H9 (cell line): ENCODE data around the gene CCDC122. TPM values are rescaled to one million over a fixed set of nuclear protein-coding genes. Genes with fewer than 3 reads are reported as not detected.

Source experiments
- DNase-seq: peaks from one replicate; pipeline ENCODE4 v3.0.0-alpha.2; 2017
- H2AFZ ChIP-seq: one replicate; pipeline ENCODE4 v1.6.1; 2013; ENCODE audit warnings: mild to moderate bottlenecking, low read length, control low read depth, moderate library complexity
- H2AK5ac ChIP-seq: 2 replicates; pipeline ENCODE4 v1.6.1; 2013; ENCODE audit warnings: low read length, control low read depth, mixed read lengths; ENCODE audit not compliant: insufficient read length
- H2BK120ac ChIP-seq: one replicate; pipeline ENCODE4 v1.6.1; 2013; ENCODE audit warnings: low read depth, mild to moderate bottlenecking, low read length, control low read depth, inconsistent platforms; ENCODE audit not compliant: poor library complexity, severe bottlenecking
- H2BK12ac ChIP-seq: 2 replicates; pipeline ENCODE4 v1.6.1; 2013; ENCODE audit warnings: low read length, control low read depth, mixed read lengths, low read depth; ENCODE audit not compliant: insufficient read length
- H2BK15ac ChIP-seq: 2 replicates; pipeline ENCODE4 v1.6.1; 2013; ENCODE audit warnings: low read depth, low read length, control low read depth
- H2BK20ac ChIP-seq: one replicate; pipeline ENCODE4 v1.6.1; 2013; ENCODE audit warnings: low read depth, mild to moderate bottlenecking, low read length, control low read depth, inconsistent platforms; ENCODE audit not compliant: poor library complexity, severe bottlenecking
- H2BK5ac ChIP-seq: 2 replicates; pipeline ENCODE4 v1.6.1; 2013; ENCODE audit warnings: low read length, control low read depth, mixed read lengths; ENCODE audit not compliant: insufficient read length
- H3K14ac ChIP-seq: 2 replicates; pipeline ENCODE4 v1.6.1; 2013; ENCODE audit warnings: low read length, control low read depth; ENCODE audit not compliant: insufficient read depth
- H3K18ac ChIP-seq: 2 replicates; pipeline ENCODE4 v1.6.1; 2013; ENCODE audit warnings: low read depth, mild to moderate bottlenecking, mixed read lengths, low read length, control low read depth; ENCODE audit not compliant: insufficient read length
- H3K23ac ChIP-seq: 2 replicates; pipeline ENCODE4 v1.6.1; 2013; ENCODE audit warnings: low read length, control low read depth, mixed read lengths, low read depth; ENCODE audit not compliant: insufficient read length
- H3K23me2 ChIP-seq: 2 replicates; pipeline ENCODE4 v1.6.1; 2013; ENCODE audit warnings: low read depth, mild to moderate bottlenecking, mixed read lengths, low read length, control low read depth; ENCODE audit not compliant: insufficient read length, poor library complexity, severe bottlenecking
- H3K27ac ChIP-seq: 2 replicates; pipeline ENCODE4 v1.5.1; 2013; ENCODE audit warnings: low read length, control low read depth, mixed read lengths, low read depth; ENCODE audit not compliant: insufficient read length
- H3K27me3 ChIP-seq: 2 replicates; pipeline ENCODE4 v1.6.1; 2013; ENCODE audit warnings: low read length, control low read depth, inconsistent platforms; ENCODE audit not compliant: insufficient read depth
- H3K4ac ChIP-seq: 2 replicates; pipeline ENCODE4 v1.6.1; 2013; ENCODE audit warnings: low read depth, mild to moderate bottlenecking, control low read depth, inconsistent platforms, low read length, moderate library complexity
- H3K4me1 ChIP-seq: 2 replicates; pipeline ENCODE4 v1.6.1; 2013; ENCODE audit warnings: low read length, control low read depth, inconsistent platforms; ENCODE audit not compliant: insufficient read depth
- H3K4me2 ChIP-seq: 2 replicates; pipeline ENCODE4 v1.6.1; 2013; ENCODE audit warnings: low read length, control low read depth, mixed read lengths; ENCODE audit not compliant: insufficient read length, insufficient read depth
- H3K56ac ChIP-seq: 2 replicates; pipeline ENCODE4 v1.6.1; 2013; ENCODE audit warnings: low read depth, mild to moderate bottlenecking, mixed read lengths, low read length, control low read depth; ENCODE audit not compliant: insufficient read length
- H3K79me1 ChIP-seq: 2 replicates; pipeline ENCODE4 v1.6.1; 2013; ENCODE audit warnings: low read depth, mild to moderate bottlenecking, moderate library complexity, low read length, control low read depth, inconsistent platforms; ENCODE audit not compliant: insufficient read depth, poor library complexity, severe bottlenecking
- H3K79me2 ChIP-seq: 2 replicates; pipeline ENCODE4 v1.6.1; 2013; ENCODE audit warnings: low read length, control low read depth, inconsistent platforms; ENCODE audit not compliant: insufficient read depth
- H3K9ac ChIP-seq: 2 replicates; pipeline ENCODE4 v1.6.1; 2013; ENCODE audit warnings: low read length, control low read depth, mixed read lengths; ENCODE audit not compliant: insufficient read length; ENCODE audit errors: extremely low read depth
- H3K9me3 ChIP-seq: one replicate; pipeline ENCODE4 v1.6.1; 2013; ENCODE audit warnings: low read depth, low read length, inconsistent platforms; ENCODE audit not compliant: control insufficient read depth
- H3T11ph ChIP-seq: one replicate; pipeline ENCODE4 v1.6.1; 2013; ENCODE audit warnings: mild to moderate bottlenecking, low read length, control low read depth, inconsistent platforms
- H4K20me1 ChIP-seq: one replicate; pipeline ENCODE4 v1.6.1; 2013; ENCODE audit not compliant: control insufficient read depth, insufficient read length, insufficient read depth
- H4K5ac ChIP-seq: 2 replicates; pipeline ENCODE4 v1.6.1; 2013; ENCODE audit warnings: low read depth, mild to moderate bottlenecking, mixed read lengths, low read length, control low read depth; ENCODE audit not compliant: insufficient read length
- H4K8ac ChIP-seq: replicated peaks from 2 replicates; pipeline ENCODE4 v1.6.1; 2013; ENCODE audit warnings: low read length, control low read depth, mixed read lengths, low read depth; ENCODE audit not compliant: insufficient read length
- H4K91ac ChIP-seq: 2 replicates; pipeline ENCODE4 v1.6.1; 2013; ENCODE audit warnings: low read depth, mild to moderate bottlenecking, moderate library complexity, mixed read lengths, low read length, control low read depth; ENCODE audit not compliant: insufficient read length
- H3K27ac Mint-ChIP-seq, 3 experiments: 2 replicates in 2 of 3; 3 replicates in 1 of 3; pipeline ENCODE4 v1.8.0; 2020 to 2021; ENCODE audit warnings: mixed read lengths in 3 of 3, mild to moderate bottlenecking in 1 of 3, moderate library complexity in 1 of 3
- H3K27me3 Mint-ChIP-seq: 2 replicates; pipeline ENCODE4 v1.8.0; 2021; ENCODE audit warnings: low read depth, mild to moderate bottlenecking, moderate library complexity, mixed read lengths
- H3K36me3 Mint-ChIP-seq, 3 experiments: 2 replicates in 2 of 3; 3 replicates in 1 of 3; pipeline ENCODE4 v1.8.0; 2020 to 2021; ENCODE audit warnings: low read depth in 3 of 3, mixed read lengths in 3 of 3; ENCODE audit not compliant: insufficient read depth in 1 of 3
- H3K4me1 Mint-ChIP-seq, 2 experiments: 2 replicates each; pipeline ENCODE4 v1.8.0; 2020; ENCODE audit warnings: mixed read lengths in 2 of 2
- H3K4me3 Mint-ChIP-seq, 2 experiments: 2 replicates in 1 of 2; 3 replicates in 1 of 2; pipeline ENCODE4 v1.8.0; 2020 to 2021; ENCODE audit warnings: mild to moderate bottlenecking in 2 of 2, mixed read lengths in 2 of 2, moderate library complexity in 1 of 2
- H3K9me3 Mint-ChIP-seq, 2 experiments: 2 replicates in 1 of 2; 3 replicates in 1 of 2; pipeline ENCODE4 v1.8.0; 2020; ENCODE audit warnings: mild to moderate bottlenecking in 2 of 2, mixed read lengths in 2 of 2, moderate library complexity in 1 of 2
- WGBS: extraction: QIAGEN DNeasy Blood & Tissue Kit; methylation state at CpG from one replicate; pipeline ENCODE4 v1.1.7; 2013; ENCODE audit warnings: missing lambda C conversion rate, low lambda C conversion rate, mixed read lengths; ENCODE audit not compliant: insufficient read length; ENCODE audit errors: extremely low coverage; 5-methylcytosine and 5-hydroxymethylcytosine counted together
- total RNA-seq: library from RNA; stranded (reverse); gene quantifications from 2 replicates; pipeline ENCODE4 v1.2.1, GENCODE V29; 2021
- TF ChIP-seq, protein P1 (sequence below): fragments of 200-600 bp; sonication (generic); conservative IDR thresholded peaks from 3 replicates; pipeline ENCODE4 v1.8.0; 2021; ENCODE audit warnings: antibody characterized with exemption, mild to moderate bottlenecking

The CCDC122 gene
- total RNA-seq, 1 experiment from 2014 or later, result 5.6 TPM

GRCh38 chr13:43850873-43851272 lies 28.7 kb downstream of the CCDC122 start:
- Histone ChIP-seq H2BK120ac (no peak overlapping the region), H3K79me2 (no peaks in the 10 kb centered on the region), H2AK5ac (no peak overlapping the region), H3K27ac (no peak overlapping the region), H3K23ac (no peak overlapping the region), H3K4me1 (no peaks in the 10 kb centered on the region), H3K9ac (no peak overlapping the region), H3T11ph (no peak overlapping the region), H3K4me2 (no peak overlapping the region), H2AFZ (no peak overlapping the region), H2BK15ac (no peak overlapping the region), H3K23me2 (no peaks in the 10 kb centered on the region), H4K91ac (no peak overlapping the region), H4K20me1 (no peaks in the 10 kb centered on the region), H3K4ac (no peak overlapping the region), H3K27me3 (no peaks in the 10 kb centered on the region), H3K56ac (no peak overlapping the region), H2BK5ac (no peak overlapping the region), H3K18ac (no peak overlapping the region), H2BK20ac (no peak overlapping the region), H3K9me3 (peaks cover 5% of the 10 kb centered on the region), H2BK12ac (no peak overlapping the region), H3K14ac (no peak overlapping the region), H3K79me1 (no peaks in the 10 kb centered on the region), H4K5ac (no peak overlapping the region), H4K8ac (no peak overlapping the region)
- Mint-ChIP-seq H3K27ac (no peak overlapping the region), H3K9me3 (peaks cover 51 to 55% of the 10 kb centered on the region in 2 experiments), H3K4me1 (no peaks in the 10 kb centered on the region), H3K36me3 (peaks cover 57 to 61% (median 60%) of the 10 kb centered on the region in 3 experiments), H3K27me3 (no peaks in the 10 kb centered on the region; the same call in 1 of the 2 replicates), H3K4me3 (no peak overlapping the region)
- WGBS, result no CpG with 5 or more reads among the region's 1 CpG
- TF ChIP-seq, protein P1, sequence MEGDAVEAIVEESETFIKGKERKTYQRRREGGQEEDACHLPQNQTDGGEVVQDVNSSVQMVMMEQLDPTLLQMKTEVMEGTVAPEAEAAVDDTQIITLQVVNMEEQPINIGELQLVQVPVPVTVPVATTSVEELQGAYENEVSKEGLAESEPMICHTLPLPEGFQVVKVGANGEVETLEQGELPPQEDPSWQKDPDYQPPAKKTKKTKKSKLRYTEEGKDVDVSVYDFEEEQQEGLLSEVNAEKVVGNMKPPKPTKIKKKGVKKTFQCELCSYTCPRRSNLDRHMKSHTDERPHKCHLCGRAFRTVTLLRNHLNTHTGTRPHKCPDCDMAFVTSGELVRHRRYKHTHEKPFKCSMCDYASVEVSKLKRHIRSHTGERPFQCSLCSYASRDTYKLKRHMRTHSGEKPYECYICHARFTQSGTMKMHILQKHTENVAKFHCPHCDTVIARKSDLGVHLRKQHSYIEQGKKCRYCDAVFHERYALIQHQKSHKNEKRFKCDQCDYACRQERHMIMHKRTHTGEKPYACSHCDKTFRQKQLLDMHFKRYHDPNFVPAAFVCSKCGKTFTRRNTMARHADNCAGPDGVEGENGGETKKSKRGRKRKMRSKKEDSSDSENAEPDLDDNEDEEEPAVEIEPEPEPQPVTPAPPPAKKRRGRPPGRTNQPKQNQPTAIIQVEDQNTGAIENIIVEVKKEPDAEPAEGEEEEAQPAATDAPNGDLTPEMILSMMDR, result no peak
- DNase-seq, result no peak
